GM21786 (cell line): ENCODE measurements around the gene YDJC.
"Not testable (repeated sequence)": the region's sequence is repeated elsewhere in the genome, so short reads cannot be mapped to it uniquely, and the experiment has no call there.

Source experiments
- ATAC-seq: cut with Tn5 transposase; IDR thresholded peaks from one replicate; pipeline ENCODE4 v1.9.1; 2021; ENCODE audit not compliant: unreplicated experiment

YDJC gene

GRCh38 chr22:21652010-21652546 is 22.3 kb upstream of the YDJC start:
- peak; percentile 89 for ATAC-seq

- ATAC-seq = peak; percentile 12
Measured at GRCh38 chr22:21651521-21652009, 21.7 kb upstream of the YDJC start.

- no peak for ATAC-seq
Measured at GRCh38 chr22:21650823-21651520, 21.1 kb upstream of the YDJC start.

GRCh38 chr22:21650280-21650679 is 20.5 kb upstream of the YDJC start:
- no peak for ATAC-seq

GRCh38 chr22:21646608-21647590 is 17.1 kb upstream of the YDJC start:
- no peak for ATAC-seq

- ATAC-seq = not testable (repeated sequence)
Measured at GRCh38 chr22:21645513-21645912, 15.7 kb upstream of the YDJC start.

GRCh38 chr22:21643533-21644357 is 13.9 kb upstream of the YDJC start:
- no peak for ATAC-seq

GRCh38 chr22:21642584-21643448 is 13.0 kb upstream of the YDJC start:
- ATAC-seq = no peak

GRCh38 chr22:21641789-21642583 is 12.2 kb upstream of the YDJC start, which contains the start of gene SDF2L1:
SDF2L1 (plus strand) TSS chr22:21642302; CDS start chr22:21642337, 35 bp downstream.
- peak; percentile 87 for ATAC-seq

- no peak for ATAC-seq
Measured at GRCh38 chr22:21641417-21641788, 11.6 kb upstream of the YDJC start.

GRCh38 chr22:21640810-21641209 is 11.0 kb upstream of the YDJC start:
- no peak for ATAC-seq

GRCh38 chr22:21639359-21639758 is 9.5 kb upstream of the YDJC start:
- no peak for ATAC-seq

GRCh38 chr22:21637450-21637849 is 7.6 kb upstream of the YDJC start:
- not testable (repeated sequence) for ATAC-seq

GRCh38 chr22:21636629-21637218 is 6.9 kb upstream of the YDJC start:
- ATAC-seq = no peak

- ATAC-seq = no peak
Measured at GRCh38 chr22:21635771-21636510, 6.1 kb upstream of the YDJC start.

GRCh38 chr22:21634844-21635243 is 5.0 kb upstream of the YDJC start:
- no peak for ATAC-seq

- no peak for ATAC-seq
Measured at GRCh38 chr22:21634081-21634480, 4.3 kb upstream of the YDJC start.

- ATAC-seq = no peak
Measured at GRCh38 chr22:21633481-21633880, 3.7 kb upstream of the YDJC start.
